Ishikawa (cell line): Measurements from ENCODE around the gene INCENP.
A peak's percentile ranks its signal among the peaks of the same experiment; 100 is the strongest.

Experiments
- CEBPB ChIP-seq: IDR thresholded peaks from 2 replicates; pipeline ENCODE4 v1.6.1; 2012
- CREB1 ChIP-seq: IDR thresholded peaks from 2 replicates; pipeline ENCODE4 v1.6.1; 2012; ENCODE audit warnings: low read depth
- EGR1 ChIP-seq: IDR thresholded peaks from 2 replicates; pipeline ENCODE4 v1.6.1; 2012
- EP300 ChIP-seq: IDR thresholded peaks from 2 replicates; pipeline ENCODE4 v1.6.1; 2012; ENCODE audit warnings: borderline replicate concordance
- FOXM1 ChIP-seq: IDR thresholded peaks from 2 replicates; pipeline ENCODE4 v1.6.1; 2012; ENCODE audit warnings: low read depth, borderline replicate concordance
- MAX ChIP-seq: IDR thresholded peaks from 2 replicates; pipeline ENCODE4 v1.6.1; 2012
- NFIC ChIP-seq: IDR thresholded peaks from 2 replicates; pipeline ENCODE4 v1.6.1; 2012
- RAD21 ChIP-seq: IDR thresholded peaks from 2 replicates; pipeline ENCODE4 v1.6.1; 2012; ENCODE audit warnings: low read depth
- REST ChIP-seq: IDR thresholded peaks from 2 replicates; pipeline ENCODE4 v1.6.1; 2012; ENCODE audit warnings: low read depth, mild to moderate bottlenecking
- TAF1 ChIP-seq: IDR thresholded peaks from 2 replicates; pipeline ENCODE4 v1.6.1; 2012; ENCODE audit warnings: low read depth, mild to moderate bottlenecking
- TCF12 ChIP-seq: IDR thresholded peaks from 2 replicates; pipeline ENCODE4 v1.6.1; 2012; ENCODE audit warnings: low read depth
- TEAD4 ChIP-seq: IDR thresholded peaks from 2 replicates; pipeline ENCODE4 v1.6.1; 2012
- USF1 ChIP-seq: IDR thresholded peaks from 2 replicates; pipeline ENCODE4 v1.6.1; 2012
- YY1 ChIP-seq: IDR thresholded peaks from 2 replicates; pipeline ENCODE4 v1.6.1; 2012; ENCODE audit warnings: low read depth
- ZBTB7A ChIP-seq: IDR thresholded peaks from 2 replicates; pipeline ENCODE4 v1.6.1; 2012; ENCODE audit warnings: low read depth

INCENP gene

DNA sequence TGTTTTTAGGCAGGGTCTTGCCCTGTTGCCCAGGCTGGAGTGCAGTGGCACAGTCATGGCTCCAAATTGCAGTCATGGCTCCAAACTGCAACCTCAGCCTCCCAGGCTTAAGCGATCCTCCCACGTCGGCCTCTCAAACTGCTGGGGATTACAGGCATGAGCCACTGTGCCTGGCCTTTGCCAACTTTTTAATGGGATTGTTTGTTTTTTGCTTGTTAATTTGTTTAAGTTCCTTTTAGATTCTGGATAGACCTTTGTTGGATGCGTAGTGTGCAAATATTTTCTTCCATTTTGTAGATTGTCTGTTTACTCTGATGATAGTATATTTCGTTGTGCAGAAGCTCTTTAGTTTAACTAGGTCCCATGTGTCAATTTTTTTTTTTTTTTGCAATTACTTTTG is 56.2 kb downstream of the INCENP start:
- TF ChIP-seq NFIC (no peak), CREB1 (no peak), TAF1 (no peak), FOXM1 (no peak), EP300 (no peak), CEBPB (no peak), TEAD4 (no peak), EGR1 (no peak), MAX (no peak), RAD21 (no peak), REST (no peak), YY1 (no peak)

- TF ChIP-seq EP300, result no peak
- no peak for TF ChIP-seq YY1
- TF ChIP-seq TCF12, result no peak
- TF ChIP-seq EGR1, result no peak
Observed at GRCh38 chr11:62181097-62181496, 57.3 kb downstream of the INCENP start.

DNA sequence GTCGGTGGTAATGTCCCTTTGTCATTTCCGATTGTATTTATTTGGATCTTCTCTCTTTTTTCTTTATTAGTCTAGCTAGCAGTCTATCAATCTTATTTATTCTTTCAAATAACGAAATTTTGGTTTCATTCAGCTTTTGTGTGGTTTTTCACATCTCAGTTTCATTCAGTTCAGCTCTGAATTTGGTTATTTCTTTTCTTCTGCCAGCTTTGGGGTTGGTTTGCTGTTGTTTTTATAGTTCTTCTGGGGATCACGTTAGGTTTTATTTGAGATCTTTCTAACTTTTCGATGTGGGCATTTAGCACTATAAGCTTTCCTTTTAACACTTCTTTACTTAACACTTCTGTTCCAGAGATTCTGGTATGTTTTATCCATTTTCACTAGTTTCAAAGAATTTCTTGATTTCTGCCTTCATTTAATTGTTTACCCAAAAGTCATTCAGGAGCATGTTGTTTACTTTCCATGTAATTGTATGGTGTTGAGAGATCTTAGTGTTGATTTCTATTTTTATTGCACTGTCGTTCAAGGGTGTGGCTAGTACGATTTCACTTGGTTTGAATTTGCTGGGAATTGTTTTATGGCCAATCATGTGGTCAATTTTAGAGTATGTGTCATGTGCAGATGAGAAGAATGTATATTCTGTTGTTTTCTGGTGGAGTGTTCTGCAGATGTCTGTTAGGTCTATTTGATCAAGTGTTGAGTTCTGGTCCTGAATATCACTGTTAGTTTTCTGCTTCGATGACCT is 58.5 kb downstream of the INCENP start:
- TF ChIP-seq USF1, result no peak
- no peak for TF ChIP-seq REST
- TF ChIP-seq CREB1, result no peak
- TF ChIP-seq MAX, result no peak
- TF ChIP-seq CEBPB, result no peak
- no peak for TF ChIP-seq EGR1
- TF ChIP-seq TEAD4, result no peak
- no peak for TF ChIP-seq NFIC
- TF ChIP-seq TCF12, result no peak
- no peak for TF ChIP-seq EP300
- no peak for TF ChIP-seq YY1

- no peak for TF ChIP-seq EGR1
- TF ChIP-seq REST, result no peak
- no peak for TF ChIP-seq YY1
- TF ChIP-seq FOXM1, result no peak
- TF ChIP-seq NFIC, result peak; percentile 81
- TF ChIP-seq EP300, result peak; percentile 56; the same call in 1 of the 2 replicates
- TF ChIP-seq MAX, result no peak
- TF ChIP-seq CEBPB, result no peak
- TF ChIP-seq ZBTB7A, result no peak
- peak; percentile 64 for TF ChIP-seq TCF12
- TF ChIP-seq RAD21, result no peak
- no peak for TF ChIP-seq TEAD4
Observed at GRCh38 chr11:62186195-62186594, 62.4 kb downstream of the INCENP start.

GRCh38 chr11:62190011-62190410 is 66.2 kb downstream of the INCENP start, which contains the start of gene SCGB1D1:
TSS of gene SCGB1D1 (plus strand) at chr11:62190216. CDS start at chr11:62190285, 69 bp downstream.
- TF ChIP-seq TEAD4 (no peak), CREB1 (no peak), CEBPB (no peak), REST (no peak), RAD21 (no peak), EP300 (no peak)
